HL-60 (cell line): ENCODE data around the gene GDPD2.

ENCODE experiments used
- TF ChIP-seq, protein P1 (sequence below): IDR thresholded peaks from one replicate; pipeline ENCODE4 v1.5.1; 2011; ENCODE audit warnings: low read length, control low read depth, inconsistent platforms; ENCODE audit not compliant: insufficient read depth
- TF ChIP-seq, protein P2 (sequence below): IDR thresholded peaks from 2 replicates; pipeline ENCODE4 v1.6.1; 2012; ENCODE audit warnings: low read depth; ENCODE audit not compliant: insufficient replicate concordance

DNA sequence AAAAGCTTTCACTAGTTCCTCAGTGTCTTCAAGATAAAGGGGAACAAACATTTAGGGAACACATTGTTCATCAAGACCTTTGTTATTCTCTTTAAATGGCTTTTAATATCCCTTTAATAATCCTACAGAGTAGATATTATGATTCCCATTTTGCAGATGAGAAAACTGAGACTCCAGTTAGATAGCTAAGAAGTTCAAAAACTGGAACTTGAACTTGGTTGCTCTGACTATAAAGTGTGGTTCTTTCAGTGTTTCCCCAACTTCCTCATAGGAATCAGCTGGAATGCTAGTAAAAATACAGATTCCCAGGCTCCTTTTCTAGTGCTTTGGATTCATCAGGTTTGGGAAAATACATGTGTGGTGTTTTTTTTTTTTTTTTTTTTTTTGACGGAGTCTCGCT is 59.2 kb downstream of the GDPD2 start:
- TF ChIP-seq, protein P1, sequence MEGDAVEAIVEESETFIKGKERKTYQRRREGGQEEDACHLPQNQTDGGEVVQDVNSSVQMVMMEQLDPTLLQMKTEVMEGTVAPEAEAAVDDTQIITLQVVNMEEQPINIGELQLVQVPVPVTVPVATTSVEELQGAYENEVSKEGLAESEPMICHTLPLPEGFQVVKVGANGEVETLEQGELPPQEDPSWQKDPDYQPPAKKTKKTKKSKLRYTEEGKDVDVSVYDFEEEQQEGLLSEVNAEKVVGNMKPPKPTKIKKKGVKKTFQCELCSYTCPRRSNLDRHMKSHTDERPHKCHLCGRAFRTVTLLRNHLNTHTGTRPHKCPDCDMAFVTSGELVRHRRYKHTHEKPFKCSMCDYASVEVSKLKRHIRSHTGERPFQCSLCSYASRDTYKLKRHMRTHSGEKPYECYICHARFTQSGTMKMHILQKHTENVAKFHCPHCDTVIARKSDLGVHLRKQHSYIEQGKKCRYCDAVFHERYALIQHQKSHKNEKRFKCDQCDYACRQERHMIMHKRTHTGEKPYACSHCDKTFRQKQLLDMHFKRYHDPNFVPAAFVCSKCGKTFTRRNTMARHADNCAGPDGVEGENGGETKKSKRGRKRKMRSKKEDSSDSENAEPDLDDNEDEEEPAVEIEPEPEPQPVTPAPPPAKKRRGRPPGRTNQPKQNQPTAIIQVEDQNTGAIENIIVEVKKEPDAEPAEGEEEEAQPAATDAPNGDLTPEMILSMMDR, result no peak
- TF ChIP-seq, protein P2, sequence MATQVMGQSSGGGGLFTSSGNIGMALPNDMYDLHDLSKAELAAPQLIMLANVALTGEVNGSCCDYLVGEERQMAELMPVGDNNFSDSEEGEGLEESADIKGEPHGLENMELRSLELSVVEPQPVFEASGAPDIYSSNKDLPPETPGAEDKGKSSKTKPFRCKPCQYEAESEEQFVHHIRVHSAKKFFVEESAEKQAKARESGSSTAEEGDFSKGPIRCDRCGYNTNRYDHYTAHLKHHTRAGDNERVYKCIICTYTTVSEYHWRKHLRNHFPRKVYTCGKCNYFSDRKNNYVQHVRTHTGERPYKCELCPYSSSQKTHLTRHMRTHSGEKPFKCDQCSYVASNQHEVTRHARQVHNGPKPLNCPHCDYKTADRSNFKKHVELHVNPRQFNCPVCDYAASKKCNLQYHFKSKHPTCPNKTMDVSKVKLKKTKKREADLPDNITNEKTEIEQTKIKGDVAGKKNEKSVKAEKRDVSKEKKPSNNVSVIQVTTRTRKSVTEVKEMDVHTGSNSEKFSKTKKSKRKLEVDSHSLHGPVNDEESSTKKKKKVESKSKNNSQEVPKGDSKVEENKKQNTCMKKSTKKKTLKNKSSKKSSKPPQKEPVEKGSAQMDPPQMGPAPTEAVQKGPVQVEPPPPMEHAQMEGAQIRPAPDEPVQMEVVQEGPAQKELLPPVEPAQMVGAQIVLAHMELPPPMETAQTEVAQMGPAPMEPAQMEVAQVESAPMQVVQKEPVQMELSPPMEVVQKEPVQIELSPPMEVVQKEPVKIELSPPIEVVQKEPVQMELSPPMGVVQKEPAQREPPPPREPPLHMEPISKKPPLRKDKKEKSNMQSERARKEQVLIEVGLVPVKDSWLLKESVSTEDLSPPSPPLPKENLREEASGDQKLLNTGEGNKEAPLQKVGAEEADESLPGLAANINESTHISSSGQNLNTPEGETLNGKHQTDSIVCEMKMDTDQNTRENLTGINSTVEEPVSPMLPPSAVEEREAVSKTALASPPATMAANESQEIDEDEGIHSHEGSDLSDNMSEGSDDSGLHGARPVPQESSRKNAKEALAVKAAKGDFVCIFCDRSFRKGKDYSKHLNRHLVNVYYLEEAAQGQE, result no peak
